ENCODE results near the gene PAX5. TPM values are rescaled to one million over a fixed set of nuclear protein-coding genes. Genes with fewer than 3 reads are reported as not detected.

The PAX5 gene
- total RNA-seq, 1 experiment from 2014 or later = 0.39 TPM

DNA sequence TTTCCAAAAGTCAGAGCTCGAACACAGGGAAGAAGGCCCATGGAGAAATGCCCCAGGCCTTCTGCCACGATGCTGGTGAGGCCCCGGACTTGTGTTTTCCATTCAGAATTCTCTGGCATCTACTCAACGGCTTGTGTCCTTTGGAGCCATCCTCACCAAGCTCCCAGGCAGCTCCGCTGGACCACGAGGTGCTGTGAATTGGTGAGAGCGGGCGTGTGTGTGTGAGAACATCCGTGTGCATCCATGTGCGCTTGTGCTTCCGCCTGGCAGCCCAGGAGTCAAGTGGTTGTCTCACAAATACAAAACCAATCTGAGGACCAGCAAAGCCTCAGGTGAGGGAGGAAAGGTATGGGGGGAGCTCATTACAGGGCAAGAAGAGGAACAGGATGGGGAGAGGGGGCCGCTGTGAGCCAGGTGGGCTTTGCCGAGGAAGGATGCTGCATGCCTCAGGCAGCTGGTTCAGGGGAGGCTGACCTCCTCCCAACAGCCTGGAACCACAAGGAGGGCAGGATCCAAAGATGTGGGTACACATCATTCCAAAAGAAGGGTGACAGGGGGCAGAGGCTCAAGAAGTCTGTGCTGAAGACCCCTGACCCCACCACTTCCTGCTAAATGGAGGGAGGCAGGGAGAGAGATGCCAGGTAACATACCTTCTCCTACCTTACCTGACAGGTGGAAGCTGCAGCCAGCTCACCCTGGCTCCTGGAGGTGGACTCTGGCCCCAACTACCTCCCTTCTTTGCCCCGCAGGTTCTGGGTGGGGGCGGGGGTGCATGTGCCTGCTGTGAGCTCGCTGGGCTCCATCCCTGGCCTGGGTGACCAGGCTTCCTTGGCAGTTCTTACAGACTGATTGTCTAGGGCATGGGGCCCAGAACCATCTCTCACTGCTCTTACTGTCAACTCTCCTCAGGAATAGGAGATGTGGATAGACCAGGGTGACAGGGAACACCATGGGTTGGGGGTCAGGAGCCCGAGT lies 196.3 kb downstream of the PAX5 start:
- Histone ChIP-seq H3T11ph (ENCODE audit: low read length) (no peak overlapping the region), H3K56ac (ENCODE audit: insufficient read length, low read depth, low read length) (no peak overlapping the region), H3K23me2 (ENCODE audit: insufficient read length, low read depth, low read length, poor library complexity, severe bottlenecking) (peaks cover 2% of the 10 kb centered on the region), H3K18ac (ENCODE audit: insufficient read length, low read depth, low read length) (no peak overlapping the region), H2BK12ac (ENCODE audit: insufficient read length, low read depth, low read length) (no peak overlapping the region), H3K9me3 (ENCODE audit: control insufficient read depth, low read depth, low read length) (no peaks in the 10 kb centered on the region), H4K5ac (ENCODE audit: insufficient read length, low read depth, low read length) (no peak overlapping the region), H3K4me1 (ENCODE audit: insufficient read depth, low read length) (peaks cover 6% of the 10 kb centered on the region; the same call in 1 of the 2 replicates), H3K4ac (ENCODE audit: low read depth, low read length) (no peak overlapping the region), H3K4me2 (ENCODE audit: insufficient read depth, insufficient read length, low read length) (no peak overlapping the region), H3K27me3 (ENCODE audit: insufficient read depth, low read length) (no peaks in the 10 kb centered on the region), H3K9ac (ENCODE audit: extremely low read depth, insufficient read length, low read length) (no peak overlapping the region), H3K23ac (ENCODE audit: insufficient read length, low read depth, low read length) (no peak overlapping the region), H2BK15ac (ENCODE audit: low read depth, low read length) (no peak overlapping the region), H2BK20ac (ENCODE audit: low read depth, low read length, poor library complexity, severe bottlenecking) (no peak overlapping the region), H4K8ac (replicated peaks; ENCODE audit: insufficient read length, low read depth, low read length) (no peak overlapping the region), H2AFZ (ENCODE audit: low read length) (no peak overlapping the region), H3K14ac (ENCODE audit: insufficient read depth, low read length) (no peak overlapping the region), H4K20me1 (ENCODE audit: control insufficient read depth, insufficient read depth, insufficient read length) (no peaks in the 10 kb centered on the region), H3K79me1 (ENCODE audit: insufficient read depth, low read depth, low read length, poor library complexity, severe bottlenecking) (no peaks in the 10 kb centered on the region), H4K91ac (ENCODE audit: insufficient read length, low read depth, low read length) (no peak overlapping the region), H2BK5ac (ENCODE audit: insufficient read length, low read length) (no peak overlapping the region), H3K79me2 (ENCODE audit: insufficient read depth, low read length) (no peaks in the 10 kb centered on the region), H3K27ac (ENCODE audit: insufficient read length, low read depth, low read length) (no peak overlapping the region), H2BK120ac (ENCODE audit: low read depth, low read length, poor library complexity, severe bottlenecking) (no peak overlapping the region), H2AK5ac (ENCODE audit: insufficient read length, low read length) (no peak overlapping the region)
- peaks cover 2% of the 10 kb centered on the region for H3K27me3 Mint-ChIP-seq (ENCODE audit: low read depth)
- WGBS (ENCODE audit: extremely low coverage, insufficient read length, low lambda C conversion rate) = no CpG with 5 or more reads among the region's 17 CpGs
- H3K4me3 Mint-ChIP-seq = no peak overlapping the region
- no peak overlapping the region for H3K27ac Mint-ChIP-seq
- no peaks in the 10 kb centered on the region for H3K9me3 Mint-ChIP-seq
- no peak for DNase-seq
- H3K36me3 Mint-ChIP-seq (ENCODE audit: insufficient read depth in 1 of 3, low read depth in 3 of 3) = no peaks in the 10 kb centered on the region
- TF ChIP-seq, protein P1, sequence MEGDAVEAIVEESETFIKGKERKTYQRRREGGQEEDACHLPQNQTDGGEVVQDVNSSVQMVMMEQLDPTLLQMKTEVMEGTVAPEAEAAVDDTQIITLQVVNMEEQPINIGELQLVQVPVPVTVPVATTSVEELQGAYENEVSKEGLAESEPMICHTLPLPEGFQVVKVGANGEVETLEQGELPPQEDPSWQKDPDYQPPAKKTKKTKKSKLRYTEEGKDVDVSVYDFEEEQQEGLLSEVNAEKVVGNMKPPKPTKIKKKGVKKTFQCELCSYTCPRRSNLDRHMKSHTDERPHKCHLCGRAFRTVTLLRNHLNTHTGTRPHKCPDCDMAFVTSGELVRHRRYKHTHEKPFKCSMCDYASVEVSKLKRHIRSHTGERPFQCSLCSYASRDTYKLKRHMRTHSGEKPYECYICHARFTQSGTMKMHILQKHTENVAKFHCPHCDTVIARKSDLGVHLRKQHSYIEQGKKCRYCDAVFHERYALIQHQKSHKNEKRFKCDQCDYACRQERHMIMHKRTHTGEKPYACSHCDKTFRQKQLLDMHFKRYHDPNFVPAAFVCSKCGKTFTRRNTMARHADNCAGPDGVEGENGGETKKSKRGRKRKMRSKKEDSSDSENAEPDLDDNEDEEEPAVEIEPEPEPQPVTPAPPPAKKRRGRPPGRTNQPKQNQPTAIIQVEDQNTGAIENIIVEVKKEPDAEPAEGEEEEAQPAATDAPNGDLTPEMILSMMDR (conservative IDR thresholded peaks at IDR 0.05) = no peak
- H3K4me1 Mint-ChIP-seq = peaks cover 5 to 21% of the 10 kb centered on the region in 2 experiments
